ENCODE results near the gene HOXD13. TPM values are rescaled to one million over a fixed set of nuclear protein-coding genes. Genes with fewer than 3 reads are reported as not detected.
A peak's percentile ranks its signal among the peaks of the same experiment; 100 is the strongest.

Gene HOXD13
- not detected in 2 replicates for total RNA-seq (2021; fragmentation: NEBNext Ultra II Directional; extraction: Animal tissue kit (Norgen Biotek cat#: 25700))
- not detected in 2 replicates for polyA plus RNA-seq (2011; rRNA removed)
- polyA plus RNA-seq (2011; cell fraction: cytosol; rRNA removed) = not detected
- polyA plus RNA-seq (2011; cell fraction: nucleus; rRNA removed) = not detected
- polyA plus RNA-seq (2012, experiment 1 of 2) = not detected in 4 replicates
- not detected for polyA plus RNA-seq (2012, experiment 2 of 2)
- polyA plus RNA-seq (2013, experiment 1 of 2) = 0.04 TPM
- polyA plus RNA-seq (2013, experiment 2 of 2) = not detected
- polyA minus RNA-seq (2011; rRNA and poly(A)+ RNA removed) = not detected in 2 replicates
- polyA minus RNA-seq (2011; cell fraction: cytosol; rRNA and poly(A)+ RNA removed) = not detected
- not detected for polyA minus RNA-seq (2011; cell fraction: nucleus; rRNA and poly(A)+ RNA removed)
- long read RNA-seq, experiment 1 = 0 reads
- long read RNA-seq, experiment 2 = 0 reads

- FAIRE-seq = no peak
- TF ChIP-seq RNF2 (IDR thresholded peaks at IDR 0.05; ENCODE audit: borderline replicate concordance, low read depth, low read length, missing control alignments, poor library complexity, severe bottlenecking) (no peak), NRF1 (IDR thresholded peaks at IDR 0.05; ENCODE audit: low read depth, low read length) (no peak), CTBP2 (IDR thresholded peaks at IDR 0.05; ENCODE audit: borderline replicate concordance, insufficient read depth, insufficient read length, low read length) (peak; percentile 40), TCF12 (IDR thresholded peaks at IDR 0.05; ENCODE audit: low read depth, low read length) (0 out of 2 replicates have a peak, but pooled peaks have one; percentile 25), USF2 (IDR thresholded peaks at IDR 0.05; ENCODE audit: low read length) (peak; percentile 64; the same call in 1 of the 2 replicates)
These were observed at the start of gene HOXD13 for GRCh38 chr2:176092270-176093144. TSS of gene HOXD13 (plus strand) at chr2:176092721. CDS start at chr2:176092891, 170 bp downstream.

More at GRCh38 chr2:176092270-176093144, at the start of gene HOXD13:
- CTCF ChIA-PET (ENCODE audit: partially characterized antibody) = interaction anchor here (0.6 to 2.5 kb wide), 5 partner anchors 10 to 1629 kb away, joined by 3 to 12 read pairs (median 4); no protein-coding TSS in a partner anchor
- H3K4me2 ChIP-seq (ENCODE audit: insufficient read depth in 1 of 2, low read depth in 2 of 2, low read length in 2 of 2) = peak within 1 kb of the TSS; percentile 65 to 66
- H3K4me1 ChIP-seq (replicated peaks in 1 of 4; ENCODE audit: control insufficient read depth in 3 of 4, insufficient read depth in 4 of 4, low read length in 3 of 4) = peaks cover 0 to 20% (median 11%) of the 10 kb centered on the region in 4 experiments; a peak in 6 of 7 replicates
- no peaks in the 10 kb centered on the region for H3K79me2 ChIP-seq (ENCODE audit: control insufficient read depth in 1 of 2, insufficient read depth in 2 of 2, low read length in 2 of 2)
- no peak within 1 kb of the TSS for H4K91ac ChIP-seq (replicated peaks; ENCODE audit: insufficient read length, low read length)
- no peak within 1 kb of the TSS for H3K4ac ChIP-seq (replicated peaks; ENCODE audit: insufficient read length, low read depth, low read length)
- H3K27me3 ChIP-seq (replicated peaks in 1 of 4; ENCODE audit: control insufficient read depth in 3 of 4, extremely low read depth in 1 of 4, insufficient read depth in 3 of 4, low read length in 3 of 4) = peaks cover 80 to 98% (median 91%) of the 10 kb centered on the region in 4 experiments
- H3K18ac ChIP-seq (ENCODE audit: extremely low read depth, low read length) = peak within 1 kb of the TSS; percentile 75; the same call in 1 of the 2 replicates
- POLR2A ChIA-PET (ENCODE audit: partially characterized antibody) = interaction anchor here (2.1 kb wide), 1 partner anchor 10 kb away, joined by 7 read pairs; no protein-coding TSS in a partner anchor
- no peaks in the 10 kb centered on the region for H3K79me1 ChIP-seq (ENCODE audit: low read depth, low read length)
- peaks cover 19 to 33% of the 10 kb centered on the region in 2 experiments for H4K20me1 ChIP-seq (replicated peaks in 1 of 2; ENCODE audit: control insufficient read depth in 1 of 2, insufficient read depth in 2 of 2, low read length in 2 of 2)
- H2AFZ ChIP-seq (ENCODE audit: low read length) = no peak within 1 kb of the TSS
- H3K27ac ChIP-seq (ENCODE audit: low read depth, low read length) = no peak within 1 kb of the TSS
- peak within 1 kb of the TSS; percentile 32; the same call in 1 of the 2 replicates for H2BK5ac ChIP-seq (ENCODE audit: low read depth, low read length)
- no peak within 1 kb of the TSS for H3K56ac ChIP-seq (replicated peaks; ENCODE audit: insufficient read length, low read depth, low read length)
- 3% methylated on average over 18 of the region's 95 CpGs; no CpG with 5 or more reads in 1 of the 2 experiments for WGBS, 2 experiments (ENCODE audit: extremely low coverage in 1 of 2, insufficient coverage in 1 of 2, insufficient read length in 1 of 2, insufficient replicate concordance in 2 of 2, low coverage in 1 of 2, low lambda C conversion rate in 2 of 2, missing lambda C conversion rate in 1 of 2)
- peak in 1 of 2 experiments; percentile 87 for DNase-seq (ENCODE audit: low read depth in 1 of 2, low spot score in 2 of 2)
- no peak within 1 kb of the TSS for H3K14ac ChIP-seq (ENCODE audit: insufficient read length)
- no peaks in the 10 kb centered on the region; a peak in 1 of 4 replicates for H3K9me3 ChIP-seq (ENCODE audit: insufficient read depth in 2 of 2, low read depth in 1 of 2, low read length in 1 of 2)
- H3K23me2 ChIP-seq (ENCODE audit: low read depth, low read length) = peaks cover 7% of the 10 kb centered on the region
- peaks cover 0 to 5% (median 0%) of the 10 kb centered on the region in 4 experiments; a peak in 1 of 8 replicates for H3K36me3 ChIP-seq (ENCODE audit: control insufficient read depth in 2 of 4, insufficient read depth in 4 of 4, low read length in 3 of 4)
- no peak within 1 kb of the TSS for H2BK120ac ChIP-seq (replicated peaks; ENCODE audit: low read depth, low read length)
- peak within 1 kb of the TSS; percentile 40; the same call in 1 of the 2 replicates for H4K8ac ChIP-seq (ENCODE audit: extremely low read depth, insufficient read depth, low read length)
- peak within 1 kb of the TSS; percentile 85; the same call in 1 of the 2 replicates for H2BK12ac ChIP-seq (ENCODE audit: low read depth, low read length)
- H4K5ac ChIP-seq (ENCODE audit: insufficient read length, low read depth, low read length) = no peak within 1 kb of the TSS
- H3K9ac ChIP-seq (replicated peaks in 1 of 4; ENCODE audit: extremely low read depth in 1 of 4, low read depth in 3 of 4, low read length in 3 of 4) = no peak within 1 kb of the TSS
- no peak within 1 kb of the TSS for H3K23ac ChIP-seq (ENCODE audit: insufficient read length)
- H2BK15ac ChIP-seq (ENCODE audit: low read length) = peak within 1 kb of the TSS; percentile 97; the same call in 1 of the 2 replicates
- H3K4me3 ChIP-seq (ENCODE audit: extremely low read depth in 1 of 4, insufficient read depth in 2 of 4, low read depth in 3 of 4, low read length in 4 of 4) = peak within 1 kb of the TSS; percentile 6 to 51 (median 22); a peak in 6 of 8 replicates
- peak within 1 kb of the TSS; percentile 97 for H2BK20ac ChIP-seq (ENCODE audit: low read length)
- no peak within 1 kb of the TSS for H2AK5ac ChIP-seq (ENCODE audit: low read depth, low read length)

Measured in H1 (cell line).